GM18951 (cell line): Measurements from ENCODE around the gene TSHB.

Experiments
- POLR2A ChIP-seq: IDR thresholded peaks from 4 replicates; pipeline ENCODE4 v1.6.1; 2011; ENCODE audit warnings: mild to moderate bottlenecking; ENCODE audit not compliant: insufficient read length, insufficient read depth; ENCODE audit errors: extremely low read depth
- in situ Hi-C: fragments of 300-500 bp; cut with MboI; formaldehyde crosslinking; loops from one replicate; pipeline ENCODE4 v1.12.0; 2022; ENCODE audit warnings: low sequenced_read_pairs, mixed read lengths, inconsistent platforms; ENCODE audit not compliant: unreplicated experiment

TSHB gene

DNA sequence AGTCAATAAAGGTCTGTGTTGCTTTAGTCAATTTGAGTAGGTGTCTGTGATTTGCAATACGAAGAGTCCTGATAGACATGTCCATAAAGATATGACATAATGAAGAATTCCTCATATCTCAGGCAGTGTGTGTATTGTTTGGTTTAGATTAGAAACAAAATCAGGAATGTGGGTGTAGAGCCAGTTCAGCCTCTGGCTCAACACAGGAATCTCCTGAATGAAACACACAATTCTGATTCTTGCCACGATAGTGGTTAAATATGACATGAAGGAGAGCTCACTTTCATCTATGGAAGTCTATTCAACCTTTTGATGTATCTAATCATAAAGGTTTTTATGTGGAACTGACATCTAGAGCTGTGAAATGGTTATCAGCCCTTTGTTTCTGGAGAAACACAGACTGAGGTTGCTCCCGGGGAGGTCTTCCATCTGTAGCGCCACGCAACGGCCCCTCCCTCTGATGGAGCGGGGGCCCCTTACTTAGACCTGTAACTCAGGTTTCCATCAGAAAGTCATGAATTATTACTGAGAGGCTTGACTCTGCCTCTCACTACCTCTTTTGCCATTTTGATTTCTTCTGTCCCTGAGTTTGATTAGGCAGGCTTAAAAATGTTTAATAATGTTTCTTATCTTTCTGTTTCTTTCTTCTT lies 40.2 kb downstream of the TSHB start:
- TF ChIP-seq POLR2A: no peak
- in situ Hi-C loops: no loop called here

DNA sequence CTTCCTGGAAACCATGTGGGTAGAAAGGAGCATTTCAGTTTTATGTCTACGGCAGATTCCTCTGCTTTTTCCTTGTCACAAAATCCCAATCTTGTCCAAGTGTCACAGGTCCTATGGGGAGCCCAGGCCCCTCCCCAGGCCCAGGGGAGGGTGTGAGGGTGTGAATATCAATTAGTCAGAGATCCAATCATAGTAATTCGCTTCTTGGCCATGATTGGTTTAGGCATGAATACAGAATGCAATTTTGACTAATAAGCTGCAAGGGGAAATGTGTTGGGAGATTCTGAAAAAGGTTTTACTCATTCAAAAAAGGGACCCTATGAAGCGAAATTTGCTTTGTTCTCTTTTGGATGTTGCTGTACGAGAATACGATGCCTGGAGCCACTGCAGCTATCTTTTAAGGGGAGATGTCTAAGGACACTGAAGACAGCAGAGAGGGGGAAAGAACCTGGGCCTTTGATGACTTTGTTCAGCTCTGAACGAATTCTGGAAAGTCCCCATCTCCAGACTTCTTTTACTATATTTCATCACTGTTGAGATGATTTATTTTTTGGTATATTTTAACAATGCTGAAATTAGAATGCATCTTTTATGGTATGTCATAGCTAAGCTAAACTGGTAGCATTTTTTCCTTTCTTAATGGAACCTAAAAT lies 41.5 kb downstream of the TSHB start:
- no peak for TF ChIP-seq POLR2A
- in situ Hi-C loops: no loop called here

DNA sequence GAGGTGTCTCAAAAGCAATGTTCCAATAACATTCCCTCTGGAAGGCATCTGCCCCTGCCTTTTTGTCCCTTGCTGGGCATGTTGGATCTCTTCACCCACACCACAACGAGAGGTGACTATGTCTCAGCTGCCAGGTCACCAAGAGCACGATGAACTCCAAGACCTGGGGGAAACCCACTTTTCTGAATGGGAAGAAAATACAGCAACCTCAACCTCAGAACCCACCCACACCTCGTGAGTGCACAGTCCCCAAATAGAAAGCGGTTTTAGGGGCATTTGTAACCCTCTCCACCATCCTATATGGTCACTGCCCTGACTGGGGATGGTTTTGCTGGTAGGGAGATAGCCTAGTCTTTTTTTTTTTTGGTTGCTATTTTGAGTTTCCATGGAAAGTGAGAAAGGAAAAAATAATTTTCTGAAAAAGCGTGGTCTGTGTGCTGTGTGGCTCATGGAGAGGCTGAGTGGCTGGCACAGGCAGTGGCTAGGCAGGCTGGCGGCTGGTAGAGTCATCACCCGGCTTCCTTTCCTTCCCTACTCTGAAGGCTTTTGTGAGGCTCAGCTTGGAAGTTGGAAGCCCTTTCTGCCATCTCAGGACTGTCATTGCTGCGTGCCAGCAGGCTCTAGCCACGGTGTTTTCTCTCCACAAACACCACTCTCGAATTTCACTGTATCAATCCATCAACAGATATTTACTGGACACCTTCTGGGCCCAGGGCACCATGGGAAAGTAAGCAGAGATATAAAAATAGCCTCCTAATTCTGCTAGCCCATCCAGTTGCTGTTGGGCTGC lies 43.9 kb downstream of the TSHB start:
- no peak for TF ChIP-seq POLR2A
- in situ Hi-C loops: no loop called here

DNA sequence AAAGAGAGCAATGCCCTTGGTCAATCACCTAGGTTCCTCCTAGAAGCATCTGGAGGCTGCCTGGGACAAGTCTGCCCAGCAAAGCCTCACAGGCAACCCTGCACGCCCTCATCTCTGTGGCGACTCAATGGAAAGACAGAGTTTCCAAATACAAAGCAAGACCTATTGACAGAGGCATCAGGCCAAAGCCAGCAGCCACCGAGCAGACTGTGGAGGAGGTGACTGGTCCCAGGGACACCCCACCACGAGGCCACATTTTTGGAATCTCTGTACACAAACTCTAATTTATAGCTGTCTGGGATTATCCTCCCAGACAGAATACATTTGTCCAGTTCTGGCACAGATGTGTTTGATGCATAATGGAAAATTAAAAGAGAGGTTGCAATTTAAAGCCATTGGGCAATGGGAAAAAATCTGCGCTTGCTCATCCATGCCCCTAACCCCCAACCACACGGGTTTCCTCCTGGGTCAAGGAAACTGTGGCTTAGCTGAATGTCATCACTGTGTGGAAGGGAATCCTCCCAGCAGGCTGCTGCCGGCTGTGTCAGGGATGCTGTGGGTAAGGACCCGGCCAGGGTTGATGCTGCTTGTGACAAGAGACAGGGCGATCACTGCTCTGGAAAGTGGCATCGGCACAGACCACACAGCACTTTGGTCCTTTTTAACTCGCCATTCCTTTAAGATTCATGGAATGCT lies 45.4 kb downstream of the TSHB start:
- no peak for TF ChIP-seq POLR2A
- in situ Hi-C loops: no loop called here

DNA sequence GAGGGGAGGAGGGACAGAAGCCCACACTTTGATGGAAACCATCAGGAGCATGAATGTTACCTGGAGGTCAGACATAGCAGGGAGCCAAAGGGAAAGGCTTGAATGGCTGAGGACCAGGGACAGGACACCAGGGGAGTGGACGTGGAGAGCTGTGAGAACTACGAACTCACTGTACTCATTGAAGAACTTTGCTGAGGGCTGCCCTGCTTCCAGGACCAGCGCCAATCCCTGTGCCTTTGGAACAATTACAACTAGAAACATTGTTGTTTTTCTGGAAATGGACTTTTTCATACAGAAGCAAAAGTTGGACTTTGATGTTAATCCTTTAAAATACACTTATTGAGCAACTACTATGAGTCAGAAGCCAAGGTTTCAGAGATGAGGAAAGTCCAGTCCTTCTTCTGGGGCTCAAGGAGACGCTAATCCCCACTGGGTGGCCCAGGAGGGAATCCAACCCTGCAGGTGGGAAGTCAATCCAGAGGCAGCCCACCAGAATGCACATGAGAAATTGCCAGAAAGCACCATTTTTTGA lies 46.8 kb downstream of the TSHB start:
- no peak for TF ChIP-seq POLR2A
- in situ Hi-C loops: no loop called here

DNA sequence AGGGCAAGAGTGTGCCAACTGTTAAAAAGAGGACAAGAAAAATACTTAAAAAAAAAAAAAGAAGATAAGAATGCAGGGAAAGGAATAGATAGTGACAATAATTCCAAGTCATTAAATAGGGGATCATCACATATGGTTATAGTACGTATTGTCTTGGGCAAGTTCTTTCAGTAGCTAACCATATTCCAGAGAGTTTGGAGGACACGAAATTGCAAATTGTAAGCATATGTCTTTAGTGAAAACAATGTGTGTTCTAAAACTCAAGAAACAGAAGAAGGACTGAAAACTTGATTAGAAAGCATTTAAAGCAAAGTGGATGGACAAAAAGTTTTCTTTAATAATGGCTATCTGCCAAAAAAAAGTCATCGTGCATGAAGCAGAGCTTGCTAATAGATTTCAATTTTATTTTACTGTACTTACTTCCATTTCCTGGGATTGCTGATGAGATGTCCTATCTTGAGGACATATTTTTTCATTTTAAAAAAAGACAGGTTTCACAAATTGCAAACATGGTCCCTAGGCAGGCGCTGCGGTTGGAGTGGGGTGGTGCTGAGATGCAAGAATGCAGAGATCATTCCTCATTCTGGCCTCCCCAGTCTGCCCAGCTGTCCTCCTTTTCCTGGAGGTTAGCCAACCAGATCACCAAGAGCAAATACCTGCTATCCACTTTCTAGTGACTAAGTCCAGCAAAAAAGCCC lies 47.8 kb downstream of the TSHB start:
- in situ Hi-C loops: no loop called here
- TF ChIP-seq POLR2A: no peak

DNA sequence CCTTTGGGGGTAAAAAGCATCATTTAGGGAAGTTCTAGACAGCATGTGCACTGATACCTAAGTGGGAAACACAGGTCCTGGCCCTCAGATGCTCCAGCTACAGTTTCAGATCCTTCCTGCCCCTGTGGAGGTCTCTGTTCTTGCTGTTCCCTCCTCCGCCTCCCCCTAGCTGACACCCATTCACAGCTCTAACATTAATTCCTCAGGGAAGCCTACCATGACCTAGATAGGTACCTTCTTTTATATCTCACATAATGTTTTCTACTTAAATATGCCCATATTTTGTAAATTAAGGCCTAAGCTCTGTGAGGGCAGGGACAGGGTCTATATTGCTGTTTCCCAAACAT lies 48.3 kb downstream of the TSHB start:
- in situ Hi-C loops: no loop called here
- TF ChIP-seq POLR2A: no peak

DNA sequence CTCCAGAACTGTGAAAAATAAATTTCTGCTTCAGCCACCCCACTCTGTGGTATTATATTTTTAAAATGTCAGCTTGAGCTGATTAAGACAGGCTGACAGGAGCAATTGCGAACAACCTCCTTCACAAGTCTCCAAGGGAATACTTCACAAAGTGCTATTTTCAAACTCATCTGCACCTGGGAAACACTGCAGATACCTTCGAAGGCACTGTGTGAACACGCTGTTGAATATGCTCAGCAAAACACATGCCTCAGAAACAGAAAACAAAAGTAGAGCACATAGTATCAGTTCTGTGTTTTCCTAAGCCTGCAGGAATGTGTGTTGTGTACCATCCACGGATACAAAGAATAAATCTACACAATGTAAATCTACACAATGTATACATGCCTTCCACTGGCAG lies 49.1 kb downstream of the TSHB start:
- in situ Hi-C loops: no loop called here
- TF ChIP-seq POLR2A: no peak

DNA sequence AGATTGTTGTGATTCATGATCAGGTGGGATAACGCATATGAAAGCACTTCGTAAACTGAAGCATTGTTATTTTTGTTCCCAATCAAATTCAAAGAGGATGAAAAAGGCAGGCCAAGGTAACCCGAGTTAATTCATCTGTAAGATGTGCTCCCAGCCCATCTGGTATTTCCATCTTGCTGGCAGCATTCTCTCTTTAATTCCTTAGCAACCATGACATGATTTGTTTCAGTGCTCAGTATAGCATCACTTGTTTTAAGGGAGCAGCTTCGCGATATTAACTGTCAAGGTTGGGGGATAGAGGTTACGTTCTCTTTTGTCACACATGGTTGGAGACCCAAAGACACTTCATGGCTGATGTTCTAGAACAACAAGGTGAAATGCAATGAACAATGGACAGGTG lies 53.3 kb downstream of the TSHB start:
- in situ Hi-C loops: no loop called here
- no peak for TF ChIP-seq POLR2A
